Fibroblast of skin of left biceps (primary cell): ENCODE results near the gene ROBO4.

Experiments used
- DNase-seq, 2 experiments: peaks; one replicate each; pipeline ENCODE4 v3.0.0-alpha.2; 2013; ENCODE audit warnings: low read depth in 2 of 2

ROBO4 gene

DNA sequence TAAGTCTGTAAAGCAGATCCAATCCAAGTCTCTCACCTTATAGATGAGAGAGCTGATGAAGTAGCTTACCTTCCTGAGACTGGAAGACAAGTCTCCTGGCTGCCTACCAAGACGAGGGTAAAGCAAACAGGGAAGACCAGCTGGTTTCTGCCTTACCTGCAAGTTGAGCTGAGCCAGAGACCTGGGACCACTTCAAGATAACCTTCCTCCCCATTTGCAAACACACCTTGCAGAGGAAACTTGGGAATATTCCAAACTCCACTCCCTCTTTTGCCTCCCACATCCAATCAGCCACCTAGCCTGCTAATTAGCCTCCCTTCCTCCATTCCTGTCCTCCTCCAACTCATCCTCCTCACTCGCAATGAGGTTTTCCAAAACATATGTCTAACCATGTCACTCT is 55.8 kb downstream of the ROBO4 start:
- DNase-seq, result no peak

GRCh38 chr11:124841201-124841600 is 56.5 kb downstream of the ROBO4 start:
- DNase-seq, result no peak

- no peak for DNase-seq
Measured at GRCh38 chr11:124840666-124841065, 57.0 kb downstream of the ROBO4 start.

DNA sequence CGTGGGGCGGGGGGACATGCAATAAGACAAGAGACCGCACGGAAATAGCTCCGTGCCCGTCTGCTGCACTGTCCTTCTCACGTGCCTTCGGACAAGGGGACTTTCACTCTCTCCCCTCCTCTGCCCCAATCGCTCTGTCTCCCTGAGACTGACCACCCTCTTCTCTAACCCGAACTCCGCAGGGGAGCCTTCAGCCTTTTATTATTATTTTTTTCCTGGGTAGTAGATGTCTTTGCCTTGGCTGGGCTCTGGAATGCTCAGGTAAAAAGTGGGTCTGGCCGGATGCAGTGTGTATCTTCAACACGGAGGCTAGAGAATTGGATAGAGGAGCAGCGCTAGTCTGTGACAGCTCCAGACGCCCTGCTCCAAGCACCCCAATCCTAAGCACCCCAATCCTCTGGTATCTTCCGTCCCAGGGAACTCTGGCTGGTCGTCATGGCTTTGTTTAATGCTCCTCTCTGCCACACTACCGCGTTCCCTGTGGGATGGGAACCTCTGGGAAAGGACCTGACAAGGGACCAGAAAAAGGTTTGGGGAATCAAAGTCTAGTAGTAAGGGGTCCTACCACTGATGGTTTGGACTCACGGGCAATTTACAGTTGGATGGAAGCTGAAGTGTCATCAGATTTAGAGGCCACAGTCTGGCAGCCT is 57.6 kb downstream of the ROBO4 start:
- no peak for DNase-seq

DNA sequence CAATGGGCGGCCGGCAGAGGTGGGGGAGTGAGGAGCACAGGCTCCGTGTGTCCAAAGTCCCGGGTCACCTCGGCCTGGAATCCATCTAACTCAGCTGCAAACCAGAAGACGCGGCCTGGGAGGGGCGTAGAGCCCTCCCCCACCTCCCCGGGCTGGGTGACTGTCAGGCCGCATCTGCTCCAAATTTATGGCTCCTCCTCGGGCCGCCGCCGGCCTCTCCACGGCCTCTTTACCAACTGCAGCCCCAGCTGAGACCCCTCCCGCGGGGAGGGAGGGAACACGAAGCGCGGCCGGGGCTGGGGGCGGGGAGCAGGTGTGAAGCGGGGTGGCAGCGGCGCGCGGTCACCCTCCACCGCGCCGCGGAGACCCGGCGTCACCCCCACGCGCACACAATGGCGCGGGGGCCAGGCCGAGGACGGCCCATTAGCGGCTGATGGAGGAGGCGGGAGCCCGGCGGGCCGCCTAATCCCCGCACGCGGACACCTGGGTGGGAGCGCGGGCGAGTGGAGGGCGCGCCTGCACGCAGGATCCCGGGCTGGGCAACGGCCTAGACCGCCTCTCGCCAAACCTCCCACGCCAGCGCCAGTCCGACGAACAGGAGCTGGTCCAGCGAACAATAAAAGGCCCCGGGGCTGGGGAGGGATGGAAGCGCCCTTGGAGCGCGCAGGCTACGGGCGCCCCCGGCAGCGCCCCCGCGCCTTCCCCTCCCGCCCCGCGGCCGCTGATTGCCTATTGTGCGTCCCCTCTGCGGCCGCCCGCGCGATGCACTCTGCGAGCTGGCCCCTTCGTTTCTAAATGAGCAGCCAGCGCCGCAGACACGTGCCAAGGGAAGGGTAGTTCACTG is 58.3 kb downstream of the ROBO4 start:
- no peak for DNase-seq

- DNase-seq, result no peak
Measured at GRCh38 chr11:124838805-124839127, 58.9 kb downstream of the ROBO4 start.

DNA sequence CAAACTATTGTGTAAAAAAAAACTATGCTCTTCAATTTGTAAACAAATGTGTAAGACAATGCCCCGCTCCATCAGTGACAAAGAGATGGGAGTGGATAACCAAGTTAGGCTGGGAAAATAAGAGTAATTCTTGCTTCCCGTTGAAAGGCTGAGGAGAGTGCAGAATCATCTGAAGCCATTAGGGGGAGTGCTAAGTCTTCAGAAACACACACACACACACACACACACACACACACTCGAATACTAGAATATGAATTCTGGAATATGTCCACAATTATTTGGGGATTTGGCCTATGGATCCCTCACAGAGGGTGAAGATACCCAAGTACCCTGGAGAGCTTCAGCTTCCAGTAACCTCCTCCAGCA is 60.2 kb downstream of the ROBO4 start:
- DNase-seq, result peak; percentile 55 to 69

GRCh38 chr11:124835918-124836317 is 61.7 kb downstream of the ROBO4 start:
- no peak for DNase-seq

GRCh38 chr11:124834526-124835180 is 63.0 kb downstream of the ROBO4 start:
- no peak for DNase-seq
